DND-41 (cell line): ENCODE results near the gene HIBCH.

Experiments
- ATAC-seq: fragments of 200-7000 bp; cut with Tn5 transposase; 3 replicates; pipeline ENCODE4 v1.9.1; 2021; ENCODE audit warnings: low read depth; ENCODE audit not compliant: insufficient read depth
- DNase-seq: peaks from one replicate; pipeline ENCODE4 v3.0.0-alpha.2; 2020
- H2AFZ ChIP-seq: 2 replicates; pipeline ENCODE4 v1.6.0; 2012; ENCODE audit warnings: low read depth, low read length
- H3K27ac ChIP-seq: 2 replicates; pipeline ENCODE4 v1.5.1; 2012; ENCODE audit warnings: low read length, inconsistent platforms
- H3K27me3 ChIP-seq: fragments of 200-600 bp; sonication (generic); 2 replicates; pipeline ENCODE4 v1.6.0; 2012; ENCODE audit warnings: low read length, mild to moderate bottlenecking, inconsistent platforms; ENCODE audit not compliant: insufficient read depth, poor library complexity
- H3K36me3 ChIP-seq: 2 replicates; pipeline ENCODE4 v1.5.1; 2012; ENCODE audit warnings: low read length, inconsistent platforms; ENCODE audit not compliant: insufficient read depth
- H3K4me1 ChIP-seq: 2 replicates; pipeline ENCODE4 v1.5.1; 2012; ENCODE audit warnings: mild to moderate bottlenecking, low read length; ENCODE audit not compliant: insufficient read depth
- H3K4me2 ChIP-seq: 2 replicates; pipeline ENCODE4 v1.6.0; 2012; ENCODE audit warnings: mild to moderate bottlenecking, moderate library complexity, low read length, inconsistent platforms; ENCODE audit not compliant: insufficient read depth
- H3K4me3 ChIP-seq, 2 experiments: fragments of 200-600 bp in 1 of 2; shearing (Covaris generic) in 1 of 2; 2 replicates each; pipeline ENCODE4 v1.5.1; 2012 to 2016; ENCODE audit warnings: inconsistent platforms in 2 of 2, low read length in 2 of 2, mild to moderate bottlenecking in 2 of 2, low read depth in 1 of 2, moderate library complexity in 1 of 2
- H3K79me2 ChIP-seq: 2 replicates; pipeline ENCODE4 v1.6.0; 2012; ENCODE audit warnings: low read length, inconsistent platforms; ENCODE audit not compliant: insufficient read depth
- H3K9ac ChIP-seq: 2 replicates; pipeline ENCODE4 v1.6.0; 2012; ENCODE audit warnings: low read depth, mild to moderate bottlenecking, inconsistent platforms, low read length, moderate library complexity
- H3K9me3 ChIP-seq: 2 replicates; pipeline ENCODE4 v1.5.1; 2012; ENCODE audit warnings: low read length, moderate library complexity, mild to moderate bottlenecking, inconsistent platforms; ENCODE audit not compliant: insufficient read depth, severe bottlenecking
- H4K20me1 ChIP-seq: 2 replicates; pipeline ENCODE4 v1.6.0; 2012; ENCODE audit warnings: low read length; ENCODE audit not compliant: insufficient read depth
- CTCF ChIP-seq: IDR thresholded peaks from 2 replicates; pipeline ENCODE4 v1.5.1; 2012; ENCODE audit warnings: borderline replicate concordance, low read length, moderate library complexity, mild to moderate bottlenecking; ENCODE audit not compliant: poor library complexity, severe bottlenecking; ENCODE audit errors: extremely low read depth
- EZH2 ChIP-seq: IDR thresholded peaks from 3 replicates; pipeline ENCODE4 v1.6.1; 2012; ENCODE audit warnings: borderline replicate concordance, low read depth, mild to moderate bottlenecking, moderate library complexity, low read length, inconsistent platforms; ENCODE audit not compliant: severe bottlenecking

Gene HIBCH

GRCh38 chr2:190320696-190321095 lies 1.1 kb upstream of the HIBCH start:
- no peaks in the 10 kb centered on the region for H3K36me3 ChIP-seq
- H3K4me3 ChIP-seq: peak overlapping the region; percentile 61 to 91
- peak overlapping the region; percentile 85 for H2AFZ ChIP-seq
- peaks cover 49% of the 10 kb centered on the region for H3K4me1 ChIP-seq
- H3K9me3 ChIP-seq: no peaks in the 10 kb centered on the region
- no peaks in the 10 kb centered on the region for H4K20me1 ChIP-seq
- ATAC-seq (no peak), DNase-seq (no peak)
- peak overlapping the region; percentile 59 for H3K9ac ChIP-seq
- no peaks in the 10 kb centered on the region for H3K27me3 ChIP-seq
- H3K4me2 ChIP-seq: peak overlapping the region; percentile 96
- TF ChIP-seq CTCF (no peak), EZH2 (no peak)
- H3K27ac ChIP-seq: peak overlapping the region; percentile 78
- peaks cover 44% of the 10 kb centered on the region for H3K79me2 ChIP-seq

- Histone ChIP-seq H3K27ac (peak overlapping the region; percentile 78), H3K27me3 (no peaks in the 10 kb centered on the region), H3K4me1 (peaks cover 51% of the 10 kb centered on the region), H3K36me3 (no peaks in the 10 kb centered on the region), H3K4me3 (peak overlapping the region; percentile 61 to 91), H3K4me2 (peak overlapping the region; percentile 96), H4K20me1 (no peaks in the 10 kb centered on the region), H3K9ac (peak overlapping the region; percentile 59), H3K79me2 (peaks cover 52% of the 10 kb centered on the region), H2AFZ (peak overlapping the region; percentile 85), H3K9me3 (no peaks in the 10 kb centered on the region)
- ATAC-seq (peak; percentile 51), DNase-seq (peak; percentile 46)
- no peak for TF ChIP-seq CTCF
- no peak for TF ChIP-seq EZH2
Measured at GRCh38 chr2:190318931-190319554, 583 bp downstream of the HIBCH start.

- peaks cover 51% of the 10 kb centered on the region for H3K4me1 ChIP-seq
- ATAC-seq (no peak), DNase-seq (no peak)
- H3K4me2 ChIP-seq: peak overlapping the region; percentile 96
- H3K36me3 ChIP-seq: no peaks in the 10 kb centered on the region
- H3K79me2 ChIP-seq: peaks cover 57% of the 10 kb centered on the region
- TF ChIP-seq CTCF (no peak), EZH2 (no peak)
- H3K27me3 ChIP-seq: no peaks in the 10 kb centered on the region
- peak overlapping the region; percentile 61 to 91; a peak in 3 of 4 replicates for H3K4me3 ChIP-seq
- peak overlapping the region; percentile 85 for H2AFZ ChIP-seq
- peak overlapping the region; percentile 59 for H3K9ac ChIP-seq
- H3K9me3 ChIP-seq: no peaks in the 10 kb centered on the region
- H4K20me1 ChIP-seq: no peaks in the 10 kb centered on the region
- peak overlapping the region; percentile 78; the same call in 1 of the 2 replicates for H3K27ac ChIP-seq
Measured at GRCh38 chr2:190318514-190318913, 1.1 kb downstream of the HIBCH start.
